Stomach (tissue), 9 donors: ENCODE results near the gene TMEM248. TPM values are rescaled to one million over a fixed set of nuclear protein-coding genes. Genes with fewer than 3 reads are reported as not detected.
"Not testable (repeated sequence)": the region's sequence is repeated elsewhere in the genome, so short reads cannot be mapped to it uniquely, and the experiment has no call there.

ENCODE experiments used
- DNase-seq, 2 donors: peaks; one replicate each; pipeline versions ENCODE4 v3.0.0 to v3.0.0-alpha.2; 2013 to 2019
- H3K27ac ChIP-seq, 5 donors: fragments of 200-600 bp in 4 of 5; sonication (generic) in 4 of 5; one replicate each; pipeline ENCODE4 v1.5.1; 2013 to 2019; ENCODE audit warnings: mild to moderate bottlenecking in 1 of 5, moderate library complexity in 1 of 5
- H3K27me3 ChIP-seq, 3 donors: fragments of 200-600 bp; sonication (generic); one replicate each; pipeline ENCODE4 v1.5.1; 2017 to 2019; ENCODE audit warnings: mixed run types in 1 of 3
- H3K36me3 ChIP-seq, 4 donors: fragments of 200-600 bp; sonication (generic); 1 replicate in 3 of 4; 2 replicates in 1 of 4; pipeline ENCODE4 v1.5.1; 2016 to 2019
- H3K4me1 ChIP-seq, 4 donors: fragments of 200-600 bp; sonication (generic); one replicate each; pipeline ENCODE4 v1.5.1; 2016 to 2019
- H3K4me3 ChIP-seq, 4 donors: fragments of 200-600 bp; sonication (generic) in 3 of 4; one replicate each; pipeline ENCODE4 v1.5.1; 2016 to 2019; ENCODE audit warnings: mild to moderate bottlenecking in 1 of 4
- H3K9me3 ChIP-seq, 4 donors: fragments of 200-600 bp; sonication (generic); one replicate each; pipeline ENCODE4 v1.5.1; 2016 to 2019
- CTCF ChIP-seq, 7 experiments: fragments of 450-650 bp in 4 of 7; fragments of 200-600 bp in 3 of 7; sonication (generic) in 3 of 7; IDR thresholded peaks; one replicate each; pipeline ENCODE4 v1.5.1; 2016 to 2019; ENCODE audit warnings: antibody characterized with exemption in 7 of 7, control low read depth in 2 of 7, mild to moderate bottlenecking in 1 of 7
- EP300 ChIP-seq: sonication (generic); formaldehyde crosslinking; IDR thresholded peaks from one replicate; pipeline ENCODE4 v1.6.1; 2017; ENCODE audit warnings: antibody characterized with exemption
- POLR2A ChIP-seq, 4 donors: fragments of 450-650 bp; IDR thresholded peaks; one replicate each; pipeline ENCODE4 v1.6.1; 2016; ENCODE audit warnings: antibody characterized with exemption in 4 of 4, control low read depth in 2 of 4, mild to moderate bottlenecking in 1 of 4, moderate library complexity in 1 of 4
- POLR2AphosphoS5 ChIP-seq, 3 donors: sonication (generic); formaldehyde crosslinking; IDR thresholded peaks; one replicate each; pipeline ENCODE4 v1.6.1; 2016; ENCODE audit warnings: antibody characterized with exemption in 3 of 3
- WGBS, 5 donors: extraction: QIAGEN DNeasy Blood & Tissue Kit in 3 of 5; methylation state at CpG; one replicate each; pipeline versions ENCODE4 v1.1.5 to v1.1.7; 2013 to 2018; 5-methylcytosine and 5-hydroxymethylcytosine counted together
- intact Hi-C: fragments of 100-400 bp; cut with DNase I; formaldehyde crosslinking; loops from one replicate; pipeline ENCODE4 v1.15.1; 2023; ENCODE audit warnings: low total_unique reads
- polyA plus RNA-seq, 3 donors: library from polyadenylated mRNA; stranded (reverse); fragments of 200-250 nt; gene quantifications; one replicate each; pipeline ENCODE4 v1.2.3, GENCODE V29; 2013
- total RNA-seq, 5 donors: library from RNA; depleted of rRNA; stranded (reverse); fragments of >200 nt; gene quantifications; one replicate each; pipeline versions ENCODE4 v1.1.0 to v1.2.3, GENCODE V29; 2014 to 2016
- donor health status: healthy with polysubstance abuse.
- donor health status: Bipolar disorder and iron deficiency.
- donor health status: healthy.

The TMEM248 gene
- total and polyA plus RNA-seq, 8 donors = 20.3 to 157 (median 118) TPM

GRCh38 chr7:66880053-66880452 is 41.0 kb upstream of the TMEM248 start:
- no peaks in the 10 kb centered on the region for H3K9me3 ChIP-seq
- no peak overlapping the region for H3K27ac ChIP-seq
- intact Hi-C loops = no loop called here
- TF ChIP-seq CTCF (IDR thresholded peaks at IDR 0.05) = no peak
- TF ChIP-seq POLR2AphosphoS5 (IDR thresholded peaks at IDR 0.05) = no peak
- no peak for TF ChIP-seq POLR2A (IDR thresholded peaks at IDR 0.05)
- no peak for TF ChIP-seq EP300
- H3K36me3 ChIP-seq = peaks cover 0 to 45% (median 35%) of the 10 kb centered on the region in 4 donors
- WGBS, 5 donors = 42 to 67% (median 55%) methylated on average over 5 of the region's 5 CpGs
- H3K4me1 ChIP-seq = no peaks in the 10 kb centered on the region
- no peak for DNase-seq
- no peaks in the 10 kb centered on the region for H3K27me3 ChIP-seq
- no peak overlapping the region for H3K4me3 ChIP-seq

- WGBS, 5 donors = 79 to 88% (median 86%) methylated on average over 6 of the region's 6 CpGs
- DNase-seq, H3K4me3 ChIP-seq, H3K9me3 ChIP-seq, H3K27ac ChIP-seq, intact Hi-C loops, H3K27me3 ChIP-seq, H3K4me1 ChIP-seq: not testable (repeated sequence)
- H3K36me3 ChIP-seq = peaks cover 0 to 47% (median 39%) of the 10 kb centered on the region in 4 donors
These were observed 40.4 kb upstream of the TMEM248 start for GRCh38 chr7:66880577-66880976.

GRCh38 chr7:66883716-66884115 is 37.3 kb upstream of the TMEM248 start:
- H3K4me3 ChIP-seq = no peak overlapping the region
- no peaks in the 10 kb centered on the region for H3K27me3 ChIP-seq
- peaks cover 0 to 48% (median 47%) of the 10 kb centered on the region in 4 donors for H3K36me3 ChIP-seq
- H3K4me1 ChIP-seq = no peaks in the 10 kb centered on the region
- intact Hi-C loops = no loop called here
- TF ChIP-seq POLR2AphosphoS5 (IDR thresholded peaks at IDR 0.05) (no peak), EP300 (no peak), CTCF (IDR thresholded peaks at IDR 0.05) (no peak), POLR2A (IDR thresholded peaks at IDR 0.05) (no peak)
- no peak for DNase-seq
- WGBS, 5 donors = 85 to 90% (median 88%) methylated on average over 7 of the region's 7 CpGs
- H3K9me3 ChIP-seq = no peaks in the 10 kb centered on the region
- no peak overlapping the region for H3K27ac ChIP-seq

- not testable (repeated sequence) for H3K9me3 ChIP-seq
These were observed 36.5 kb upstream of the TMEM248 start for GRCh38 chr7:66884556-66884955.

GRCh38 chr7:66886152-66886551 is 34.9 kb upstream of the TMEM248 start:
- no peaks in the 10 kb centered on the region for H3K9me3 ChIP-seq
- intact Hi-C loops = no loop called here
- H3K4me1 ChIP-seq = no peaks in the 10 kb centered on the region
- H3K27ac ChIP-seq = no peak overlapping the region
- no peaks in the 10 kb centered on the region for H3K27me3 ChIP-seq
- H3K4me3 ChIP-seq = no peak overlapping the region
- no peak for DNase-seq
- H3K36me3 ChIP-seq = peaks cover 0 to 46% (median 35%) of the 10 kb centered on the region in 4 donors
- 86 to 90% (median 87%) methylated on average over 4 of the region's 4 CpGs for WGBS, 5 donors
- TF ChIP-seq POLR2AphosphoS5 (IDR thresholded peaks at IDR 0.05) = no peak
- no peak for TF ChIP-seq CTCF (IDR thresholded peaks at IDR 0.05)

More at GRCh38 chr7:66884556-66884955, 36.5 kb upstream of the TMEM248 start:
- H3K27ac ChIP-seq, DNase-seq, H3K4me1 ChIP-seq, intact Hi-C loops, H3K27me3 ChIP-seq, H3K4me3 ChIP-seq: not testable (repeated sequence)
- H3K36me3 ChIP-seq = peaks cover 0 to 45% (median 40%) of the 10 kb centered on the region in 4 donors

GRCh38 chr7:66888223-66888622 is 32.8 kb upstream of the TMEM248 start:
- H3K4me1 ChIP-seq, H3K9me3 ChIP-seq, H3K27me3 ChIP-seq, intact Hi-C loops, H3K27ac ChIP-seq, H3K4me3 ChIP-seq: not testable (repeated sequence)
- peaks cover 0 to 47% (median 33%) of the 10 kb centered on the region in 4 donors for H3K36me3 ChIP-seq
- 34 to 59% (median 43%) methylated on average over 3 of the region's 3 CpGs for WGBS, 5 donors
- DNase-seq = peak; percentile 39 to 54
